ENCODE results near the gene VPS13D.

DNA sequence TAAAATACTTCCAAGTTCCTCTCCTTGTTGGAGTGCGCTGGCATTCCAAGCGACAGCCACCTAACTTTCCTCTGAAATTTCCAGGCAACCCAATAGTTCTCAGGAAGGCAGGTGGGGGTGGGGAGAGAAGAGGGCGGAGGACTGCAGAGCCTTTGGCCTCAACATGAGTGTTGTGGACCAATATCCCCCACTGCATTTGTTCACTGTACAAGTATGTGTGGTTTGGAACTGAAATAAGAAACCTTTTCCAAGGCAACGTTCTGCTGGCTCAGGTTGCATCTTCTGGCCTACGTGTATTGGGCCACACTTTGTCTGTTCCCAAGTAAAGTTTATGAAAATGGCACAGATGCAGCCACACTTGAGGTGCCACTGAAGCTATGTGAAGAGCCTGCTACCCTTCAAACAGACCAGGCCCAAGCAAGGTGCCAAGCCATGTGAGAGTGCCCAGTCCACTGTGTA lies 234.8 kb downstream of the VPS13D start:
- TF ChIP-seq, protein P1, sequence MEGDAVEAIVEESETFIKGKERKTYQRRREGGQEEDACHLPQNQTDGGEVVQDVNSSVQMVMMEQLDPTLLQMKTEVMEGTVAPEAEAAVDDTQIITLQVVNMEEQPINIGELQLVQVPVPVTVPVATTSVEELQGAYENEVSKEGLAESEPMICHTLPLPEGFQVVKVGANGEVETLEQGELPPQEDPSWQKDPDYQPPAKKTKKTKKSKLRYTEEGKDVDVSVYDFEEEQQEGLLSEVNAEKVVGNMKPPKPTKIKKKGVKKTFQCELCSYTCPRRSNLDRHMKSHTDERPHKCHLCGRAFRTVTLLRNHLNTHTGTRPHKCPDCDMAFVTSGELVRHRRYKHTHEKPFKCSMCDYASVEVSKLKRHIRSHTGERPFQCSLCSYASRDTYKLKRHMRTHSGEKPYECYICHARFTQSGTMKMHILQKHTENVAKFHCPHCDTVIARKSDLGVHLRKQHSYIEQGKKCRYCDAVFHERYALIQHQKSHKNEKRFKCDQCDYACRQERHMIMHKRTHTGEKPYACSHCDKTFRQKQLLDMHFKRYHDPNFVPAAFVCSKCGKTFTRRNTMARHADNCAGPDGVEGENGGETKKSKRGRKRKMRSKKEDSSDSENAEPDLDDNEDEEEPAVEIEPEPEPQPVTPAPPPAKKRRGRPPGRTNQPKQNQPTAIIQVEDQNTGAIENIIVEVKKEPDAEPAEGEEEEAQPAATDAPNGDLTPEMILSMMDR (IDR thresholded peaks at IDR 0.05): no peak
- no peak for TF ChIP-seq POLR2AphosphoS5 (IDR thresholded peaks at IDR 0.05; ENCODE audit: insufficient read depth in 1 of 2, low read depth in 1 of 2)

Data from vagina (tissue), 2 donors.